Measurements from ENCODE around the gene AGBL4. TPM values are rescaled to one million over a fixed set of nuclear protein-coding genes. Genes with fewer than 3 reads are reported as not detected.

AGBL4 gene
- total RNA-seq, 1 experiment from 2014 or later = 0.10 TPM

- no peak overlapping the region for H3K4me3 ChIP-seq
- no peaks in the 10 kb centered on the region for H3K4me1 ChIP-seq
- no peaks in the 10 kb centered on the region for H3K36me3 ChIP-seq
- no peak overlapping the region for H3K27ac ChIP-seq
- H3K9me3 ChIP-seq (replicated peaks) = no peaks in the 10 kb centered on the region
- H3K27me3 ChIP-seq = peaks cover 17% of the 10 kb centered on the region; the same call in 1 of the 2 replicates
- no peak for DNase-seq
These were observed 1455.3 kb downstream of the AGBL4 start for GRCh38 chr1:48568501-48568900.

- Histone ChIP-seq H3K36me3 (no peaks in the 10 kb centered on the region), H3K9me3 (replicated peaks) (no peaks in the 10 kb centered on the region), H3K27ac (no peak overlapping the region), H3K4me3 (no peak overlapping the region), H3K4me1 (no peaks in the 10 kb centered on the region), H3K27me3 (peaks cover 19% of the 10 kb centered on the region; the same call in 1 of the 2 replicates)
- DNase-seq = no peak
These were observed 1457.3 kb downstream of the AGBL4 start for GRCh38 chr1:48566492-48566891.

GRCh38 chr1:48563021-48563420, 1460.7 kb downstream of the AGBL4 start:
- no peaks in the 10 kb centered on the region for H3K4me1 ChIP-seq
- no peak overlapping the region for H3K27ac ChIP-seq
- peaks cover 11% of the 10 kb centered on the region; the same call in 1 of the 2 replicates for H3K27me3 ChIP-seq
- no peaks in the 10 kb centered on the region for H3K9me3 ChIP-seq (replicated peaks)
- no peaks in the 10 kb centered on the region for H3K36me3 ChIP-seq
- no peak for DNase-seq
- H3K4me3 ChIP-seq = no peak overlapping the region

GRCh38 chr1:48561444-48561843, 1462.3 kb downstream of the AGBL4 start:
- no peaks in the 10 kb centered on the region for H3K9me3 ChIP-seq (replicated peaks)

GRCh38 chr1:48560577-48560976, 1463.2 kb downstream of the AGBL4 start:
- H3K27me3 ChIP-seq = peaks cover 15% of the 10 kb centered on the region; the same call in 1 of the 2 replicates
- DNase-seq = no peak
- H3K36me3 ChIP-seq = no peaks in the 10 kb centered on the region
- H3K9me3 ChIP-seq (replicated peaks) = no peaks in the 10 kb centered on the region
- H3K4me3 ChIP-seq = no peak overlapping the region
- H3K4me1 ChIP-seq = no peaks in the 10 kb centered on the region
- H3K27ac ChIP-seq = no peak overlapping the region

More at GRCh38 chr1:48561444-48561843, 1462.3 kb downstream of the AGBL4 start:
- Histone ChIP-seq H3K36me3 (no peaks in the 10 kb centered on the region), H3K27me3 (peaks cover 15% of the 10 kb centered on the region; the same call in 1 of the 2 replicates), H3K4me1 (no peaks in the 10 kb centered on the region), H3K4me3 (no peak overlapping the region), H3K27ac (no peak overlapping the region)
- no peak for DNase-seq

- Histone ChIP-seq H3K4me3 (no peak overlapping the region), H3K27me3 (peaks cover 15% of the 10 kb centered on the region; the same call in 1 of the 2 replicates), H3K27ac (no peak overlapping the region), H3K4me1 (no peaks in the 10 kb centered on the region), H3K36me3 (no peaks in the 10 kb centered on the region), H3K9me3 (replicated peaks) (no peaks in the 10 kb centered on the region)
- no peak for DNase-seq
These were observed 1463.6 kb downstream of the AGBL4 start for GRCh38 chr1:48560116-48560515.

- no peaks in the 10 kb centered on the region for H3K36me3 ChIP-seq
These were observed 1465.4 kb downstream of the AGBL4 start for GRCh38 chr1:48558366-48558765.

GRCh38 chr1:48556186-48556850, 1467.4 kb downstream of the AGBL4 start:
- no peak for DNase-seq

More at GRCh38 chr1:48558366-48558765, 1465.4 kb downstream of the AGBL4 start:
- no peak for DNase-seq
- no peaks in the 10 kb centered on the region for H3K4me1 ChIP-seq
- no peak overlapping the region for H3K27ac ChIP-seq
- H3K4me3 ChIP-seq = no peak overlapping the region
- no peaks in the 10 kb centered on the region for H3K9me3 ChIP-seq (replicated peaks)
- peaks cover 15% of the 10 kb centered on the region; the same call in 1 of the 2 replicates for H3K27me3 ChIP-seq

GRCh38 chr1:48555271-48555670, 1468.5 kb downstream of the AGBL4 start:
- Histone ChIP-seq H3K4me3 (no peak overlapping the region), H3K4me1 (no peaks in the 10 kb centered on the region), H3K27me3 (peaks cover 20% of the 10 kb centered on the region; the same call in 1 of the 2 replicates), H3K36me3 (no peaks in the 10 kb centered on the region), H3K27ac (no peak overlapping the region), H3K9me3 (replicated peaks) (no peaks in the 10 kb centered on the region)
- DNase-seq = no peak

More at GRCh38 chr1:48556186-48556850, 1467.4 kb downstream of the AGBL4 start:
- Histone ChIP-seq H3K9me3 (replicated peaks) (no peaks in the 10 kb centered on the region), H3K27ac (no peak overlapping the region), H3K36me3 (no peaks in the 10 kb centered on the region), H3K4me3 (no peak overlapping the region), H3K4me1 (no peaks in the 10 kb centered on the region), H3K27me3 (peaks cover 14% of the 10 kb centered on the region; the same call in 1 of the 2 replicates)

- Histone ChIP-seq H3K4me3 (no peak overlapping the region), H3K4me1 (no peaks in the 10 kb centered on the region), H3K9me3 (replicated peaks) (no peaks in the 10 kb centered on the region), H3K27me3 (peaks cover 24% of the 10 kb centered on the region; the same call in 1 of the 2 replicates), H3K27ac (no peak overlapping the region), H3K36me3 (no peaks in the 10 kb centered on the region)
- no peak for DNase-seq
These were observed 1470.7 kb downstream of the AGBL4 start for GRCh38 chr1:48552903-48553606.

GRCh38 chr1:48552420-48552819, 1471.3 kb downstream of the AGBL4 start:
- Histone ChIP-seq H3K9me3 (replicated peaks) (no peaks in the 10 kb centered on the region), H3K4me1 (no peaks in the 10 kb centered on the region), H3K27ac (no peak overlapping the region), H3K4me3 (no peak overlapping the region), H3K27me3 (peaks cover 20% of the 10 kb centered on the region; the same call in 1 of the 2 replicates), H3K36me3 (no peaks in the 10 kb centered on the region)
- DNase-seq = peak in 1 of 2 experiments; percentile 10

- no peak for DNase-seq
- H3K27ac ChIP-seq = no peak overlapping the region
- no peaks in the 10 kb centered on the region for H3K9me3 ChIP-seq (replicated peaks)
- no peaks in the 10 kb centered on the region for H3K36me3 ChIP-seq
- H3K4me3 ChIP-seq = no peak overlapping the region
- no peaks in the 10 kb centered on the region for H3K4me1 ChIP-seq
- H3K27me3 ChIP-seq = peaks cover 20% of the 10 kb centered on the region; the same call in 1 of the 2 replicates
These were observed 1474.8 kb downstream of the AGBL4 start for GRCh38 chr1:48548985-48549384.

- DNase-seq = no peak
- no peaks in the 10 kb centered on the region for H3K4me1 ChIP-seq
- no peaks in the 10 kb centered on the region for H3K9me3 ChIP-seq (replicated peaks)
- no peaks in the 10 kb centered on the region for H3K36me3 ChIP-seq
- H3K27ac ChIP-seq = no peak overlapping the region
- peaks cover 15% of the 10 kb centered on the region; the same call in 1 of the 2 replicates for H3K27me3 ChIP-seq
- no peak overlapping the region for H3K4me3 ChIP-seq
These were observed 1476.1 kb downstream of the AGBL4 start for GRCh38 chr1:48547561-48548220.

GRCh38 chr1:48543854-48544253, 1479.9 kb downstream of the AGBL4 start:
- no peak overlapping the region for H3K4me3 ChIP-seq
- no peaks in the 10 kb centered on the region for H3K4me1 ChIP-seq
- no peak for DNase-seq
- no peak overlapping the region for H3K27ac ChIP-seq
- no peaks in the 10 kb centered on the region for H3K36me3 ChIP-seq
- peaks cover 5% of the 10 kb centered on the region; the same call in 1 of the 2 replicates for H3K27me3 ChIP-seq
- H3K9me3 ChIP-seq (replicated peaks) = no peaks in the 10 kb centered on the region

- no peaks in the 10 kb centered on the region for H3K9me3 ChIP-seq (replicated peaks)
- H3K36me3 ChIP-seq = no peaks in the 10 kb centered on the region
- no peak for DNase-seq
- H3K4me3 ChIP-seq = no peak overlapping the region
- peaks cover 2% of the 10 kb centered on the region; the same call in 1 of the 2 replicates for H3K27me3 ChIP-seq
- H3K27ac ChIP-seq = no peak overlapping the region
- H3K4me1 ChIP-seq = no peaks in the 10 kb centered on the region
These were observed 1483.2 kb downstream of the AGBL4 start for GRCh38 chr1:48540587-48540986.

All from SJCRH30 (cell line).